GM15510 (cell line): ENCODE data around the gene SLC38A10.

Experiments
- POLR2A ChIP-seq: IDR thresholded peaks from 3 replicates; pipeline ENCODE4 v1.6.1; 2011; ENCODE audit warnings: borderline replicate concordance; ENCODE audit not compliant: insufficient read length; ENCODE audit errors: extremely low read depth

The SLC38A10 gene

DNA sequence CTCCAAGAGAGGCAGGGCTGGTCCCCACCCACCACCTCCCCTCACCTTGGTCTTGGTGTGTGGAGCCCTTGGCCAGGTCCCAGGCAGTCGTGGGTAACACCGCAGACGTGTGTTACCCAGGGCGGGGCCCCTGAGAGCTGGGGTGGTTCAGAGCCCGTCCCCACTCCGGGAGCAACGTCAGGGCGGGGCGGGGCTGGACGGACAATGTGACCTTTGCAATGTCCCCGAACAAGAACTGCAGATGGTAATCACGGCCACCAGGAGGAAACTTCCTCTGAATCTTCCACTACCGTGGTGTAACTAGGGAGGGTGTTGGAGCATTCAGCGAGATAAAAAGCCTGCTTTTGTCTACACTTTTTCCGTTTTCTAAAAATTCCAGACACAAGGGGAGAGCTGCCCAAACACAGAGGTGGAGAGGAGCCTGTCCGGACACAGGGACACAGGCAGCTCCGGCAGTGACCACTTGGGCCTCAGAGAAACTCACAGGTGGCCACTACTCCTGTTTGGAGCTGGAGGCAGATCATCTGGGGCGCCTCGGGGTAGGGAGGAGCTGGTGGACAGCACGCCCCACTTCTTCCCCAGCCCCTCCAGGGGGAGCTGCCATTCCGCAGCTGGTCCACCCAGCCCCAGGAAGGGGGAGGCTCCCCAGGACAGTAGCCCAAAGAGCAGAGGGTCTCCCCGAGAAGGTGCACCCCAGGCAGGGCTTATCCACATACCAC is 14.2 kb upstream of the SLC38A10 start:
- no peak for TF ChIP-seq POLR2A

GRCh38 chr17:81307636-81308560 is 12.8 kb upstream of the SLC38A10 start:
- no peak for TF ChIP-seq POLR2A

- TF ChIP-seq POLR2A = no peak
These were observed 11.9 kb upstream of the SLC38A10 start for GRCh38 chr17:81306898-81307510.

DNA sequence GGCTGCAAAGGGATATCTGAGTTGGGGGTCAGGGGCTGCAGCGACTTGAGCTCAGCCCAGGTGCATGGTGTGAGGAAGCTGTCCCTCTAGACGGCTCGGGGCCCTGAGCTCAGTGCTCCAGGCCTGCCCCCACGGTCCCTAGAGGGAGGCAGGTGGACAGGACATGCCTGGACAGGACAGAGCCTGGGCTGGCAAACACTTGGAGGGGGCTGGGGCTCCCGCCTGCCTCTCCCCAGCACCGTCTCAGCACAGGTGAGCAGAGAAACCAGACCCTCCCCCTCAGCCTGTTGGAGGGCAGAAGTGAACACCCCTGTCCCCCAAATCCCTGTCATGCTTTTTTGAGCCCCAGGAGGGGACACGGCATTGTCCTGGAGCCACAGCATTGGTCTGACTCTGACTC is 11.4 kb upstream of the SLC38A10 start:
- TF ChIP-seq POLR2A = no peak

- no peak for TF ChIP-seq POLR2A
These were observed 10.0 kb upstream of the SLC38A10 start for GRCh38 chr17:81305051-81305630.

DNA sequence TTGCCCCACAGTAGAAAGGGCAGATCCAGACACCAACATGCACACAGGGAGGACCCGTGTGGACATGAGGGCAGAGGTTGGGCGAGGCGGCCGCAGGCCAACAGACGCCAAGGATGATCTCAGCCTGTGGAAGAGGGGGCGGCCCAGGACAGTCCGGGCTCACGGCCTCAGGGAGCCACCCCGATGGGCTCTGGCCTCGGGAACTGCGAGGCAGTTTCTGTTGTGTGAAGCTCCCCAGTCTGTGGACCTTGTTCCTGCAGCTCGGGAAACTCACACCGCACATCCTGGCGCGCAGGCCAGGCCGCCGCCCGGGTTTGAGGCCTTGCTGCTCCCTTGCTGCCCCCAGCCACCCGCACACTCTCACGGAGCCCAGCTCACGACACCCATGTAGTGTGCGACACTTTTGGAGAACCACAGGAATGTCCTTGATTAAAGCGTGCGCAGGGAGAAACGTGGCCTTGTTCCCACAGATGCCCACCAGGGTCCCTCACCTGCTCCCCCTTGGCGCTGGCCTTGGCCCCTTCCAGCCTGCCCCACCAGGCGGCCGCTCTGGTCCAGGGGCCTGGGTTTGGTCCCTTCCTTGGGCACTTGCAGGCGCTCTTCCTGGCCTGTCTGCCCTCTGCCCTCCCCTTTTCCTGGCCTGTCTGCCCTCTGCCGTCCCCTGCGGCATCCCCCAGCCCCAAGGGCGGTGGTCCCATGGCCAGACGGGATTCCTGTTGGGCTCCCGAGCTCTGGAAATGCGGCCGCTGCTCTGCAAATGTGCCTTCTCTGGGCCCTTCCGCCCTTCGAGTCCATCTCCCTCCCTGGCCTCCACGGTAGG is 9.3 kb upstream of the SLC38A10 start:
- no peak for TF ChIP-seq POLR2A

DNA sequence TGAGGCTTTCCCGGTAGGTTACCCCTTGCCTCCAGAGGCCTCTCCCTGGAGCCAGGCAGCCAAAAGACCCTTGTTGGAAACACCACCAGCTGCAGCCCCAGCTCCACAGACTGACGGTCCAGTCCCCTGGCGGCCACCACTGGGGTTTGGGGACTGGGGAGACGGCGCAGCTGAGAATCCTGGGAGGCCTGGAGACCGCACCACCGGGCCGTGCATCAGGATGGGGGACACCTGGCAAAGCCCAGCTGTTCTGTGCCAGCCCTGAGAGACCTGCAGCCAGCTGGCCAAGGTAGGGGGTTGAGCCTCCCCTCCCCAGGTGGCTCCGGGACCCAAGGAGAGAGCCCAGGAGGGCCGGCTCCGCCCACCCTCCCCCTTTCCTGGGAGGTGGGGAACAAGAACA is 8.3 kb upstream of the SLC38A10 start:
- no peak for TF ChIP-seq POLR2A

- TF ChIP-seq POLR2A = no peak
These were observed 7.8 kb upstream of the SLC38A10 start for GRCh38 chr17:81302861-81303333.

- no peak for TF ChIP-seq POLR2A
These were observed 7.2 kb upstream of the SLC38A10 start for GRCh38 chr17:81302324-81302723.

GRCh38 chr17:81301195-81302144 is 6.4 kb upstream of the SLC38A10 start:
- TF ChIP-seq POLR2A = no peak

DNA sequence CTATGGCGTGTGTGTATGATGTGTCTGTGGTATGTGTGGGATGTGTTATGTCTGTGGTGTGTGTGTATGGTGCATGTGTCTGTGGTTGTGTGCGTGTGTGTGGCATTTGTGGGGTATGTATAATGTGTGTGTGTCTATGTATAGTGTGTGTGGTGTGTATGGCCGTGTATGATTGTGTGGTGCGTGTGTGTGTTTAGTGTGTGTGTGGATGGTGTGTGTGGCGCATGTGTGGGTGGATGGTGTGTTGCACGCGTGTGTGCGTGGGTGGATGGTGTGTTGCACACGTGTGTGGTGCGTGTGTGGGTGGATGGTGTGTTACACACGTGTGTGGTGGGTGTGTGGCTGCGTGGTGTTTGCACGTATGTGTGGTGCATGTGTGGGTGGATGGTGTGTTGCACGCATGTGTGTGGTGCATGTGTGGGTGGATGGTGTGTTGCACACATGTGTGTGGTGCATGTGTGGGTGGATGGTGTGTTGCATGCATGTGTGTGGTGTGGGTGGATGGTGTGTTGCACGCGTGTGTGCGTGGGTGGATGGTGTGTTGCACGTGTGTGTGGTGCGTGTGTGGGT is 5.6 kb upstream of the SLC38A10 start:
- TF ChIP-seq POLR2A = no peak

GRCh38 chr17:81299846-81300585 is 4.9 kb upstream of the SLC38A10 start:
- no peak for TF ChIP-seq POLR2A
